Putamen (tissue), 1 donor: Measurements from ENCODE around the gene GORASP1.

ENCODE experiments used
- DNase-seq: peaks from one replicate; pipeline ENCODE4 v3.0.0-alpha.2; 2016; ENCODE audit warnings: low spot score

The GORASP1 gene

DNA sequence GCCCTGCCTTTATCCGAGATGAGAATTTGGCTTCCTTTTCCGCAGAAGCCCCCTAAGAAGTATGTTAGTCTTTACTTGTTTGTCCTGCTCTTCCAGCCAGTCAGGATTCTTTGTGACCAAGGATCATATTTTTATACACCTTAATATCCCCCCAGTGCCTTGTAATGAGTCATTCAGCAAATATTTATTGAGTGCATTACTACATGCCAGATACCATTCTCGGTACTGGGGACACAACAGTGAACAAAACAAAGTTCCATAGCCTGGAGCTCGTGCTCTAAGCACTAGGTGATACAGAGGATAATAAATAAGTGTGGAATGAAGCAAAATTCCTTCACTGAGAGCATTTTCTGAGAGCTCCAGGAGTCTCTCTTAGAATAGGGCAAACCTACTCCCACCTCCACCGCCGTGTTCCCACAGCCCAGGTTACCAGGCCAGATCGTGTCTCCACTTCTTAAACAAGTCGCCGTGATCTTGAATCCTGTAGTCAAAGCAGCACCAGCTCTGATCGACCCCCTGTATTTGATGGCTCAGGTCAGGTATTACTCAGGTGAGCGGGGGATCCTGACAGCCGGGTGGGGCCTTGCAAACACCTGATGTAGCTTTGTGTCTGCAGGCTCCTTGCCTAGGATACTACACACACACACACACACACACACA, 18.5 kb upstream of the GORASP1 start:
- no peak for DNase-seq

DNA sequence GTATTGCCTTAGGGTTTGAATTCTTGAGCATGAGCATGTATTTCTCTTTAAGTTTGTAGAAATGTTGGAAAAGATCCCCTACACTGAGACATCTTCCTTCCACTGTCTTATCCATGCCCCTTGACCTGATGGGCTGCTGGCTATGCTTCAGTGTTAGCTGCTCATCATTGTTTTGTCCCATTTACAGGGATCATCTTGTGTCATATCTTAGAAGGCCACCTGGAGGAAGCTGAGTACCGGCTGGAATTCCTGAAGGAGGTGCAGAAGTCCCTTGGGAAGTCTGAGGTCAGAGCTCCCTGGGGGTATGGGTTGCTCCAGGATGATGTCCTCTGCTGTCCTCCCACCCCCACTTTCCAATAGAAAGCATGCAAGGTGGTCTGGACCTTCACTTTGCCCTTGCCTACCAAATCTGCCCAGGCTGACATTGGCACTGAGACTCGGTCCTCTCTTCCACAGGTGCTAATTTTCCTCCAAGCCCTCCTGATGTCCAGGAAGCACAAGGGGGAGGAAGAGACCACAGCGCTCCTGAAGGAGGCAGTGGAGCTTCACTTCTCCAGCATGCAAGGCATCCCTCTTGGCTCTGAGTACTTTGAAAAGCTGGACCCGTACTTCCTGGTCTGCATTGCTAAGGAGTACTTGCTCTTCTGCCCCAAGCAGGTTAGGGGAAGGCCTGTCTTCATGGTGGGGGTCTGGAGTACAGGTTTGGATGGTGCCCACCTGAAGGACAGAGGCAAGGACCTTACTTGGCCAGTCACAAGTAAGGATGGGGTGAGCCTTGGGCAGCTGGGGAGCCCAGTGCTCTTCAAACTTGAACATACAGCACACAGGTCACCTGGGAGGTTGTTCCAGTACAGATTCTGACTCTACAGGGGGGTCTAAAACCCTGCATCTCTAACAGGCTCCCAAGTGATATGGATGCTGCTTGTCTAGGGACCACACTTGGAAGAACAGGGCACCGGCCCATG, 17.7 kb upstream of the GORASP1 start:
- no peak for DNase-seq

DNA sequence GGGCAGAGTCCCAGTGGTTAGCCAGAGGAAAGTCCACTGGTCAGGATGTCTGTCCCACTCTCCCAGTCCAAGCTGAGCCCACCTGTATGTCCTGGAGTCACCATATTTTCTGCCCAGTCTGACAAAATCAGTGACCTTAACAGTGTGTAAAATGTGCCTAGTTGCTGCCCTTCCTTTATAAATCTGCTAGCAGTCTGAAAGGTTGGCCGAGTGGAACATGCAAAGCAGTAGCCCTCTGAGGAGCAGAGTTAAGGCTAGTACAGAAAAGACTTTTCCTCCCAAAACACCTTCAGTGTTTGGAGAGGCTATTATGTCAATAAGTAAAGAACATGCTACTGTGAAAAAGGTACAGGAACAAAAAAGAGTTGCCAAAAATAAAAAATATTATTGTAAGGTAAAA, 15.4 kb upstream of the GORASP1 start:
- no peak for DNase-seq

DNA sequence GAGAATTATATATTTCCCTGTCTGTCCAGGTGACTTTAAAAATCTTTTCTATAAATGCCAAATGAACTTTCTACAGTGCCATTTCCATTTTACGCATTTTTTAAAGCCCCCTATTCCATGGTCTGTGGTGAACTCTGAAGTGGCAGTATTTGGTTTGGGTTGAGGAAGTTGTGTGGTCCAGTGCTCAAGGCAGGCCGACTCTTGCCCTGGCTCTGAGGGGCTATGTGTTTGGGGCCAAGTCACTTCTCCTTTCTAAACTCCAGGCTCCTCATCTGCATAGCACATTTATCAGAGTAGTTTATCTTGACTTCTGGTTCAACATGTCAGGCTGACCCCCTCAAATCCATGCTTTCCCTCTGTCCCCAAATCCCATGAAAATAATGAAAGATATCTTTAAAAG, 14.2 kb upstream of the GORASP1 start:
- no peak for DNase-seq

DNA sequence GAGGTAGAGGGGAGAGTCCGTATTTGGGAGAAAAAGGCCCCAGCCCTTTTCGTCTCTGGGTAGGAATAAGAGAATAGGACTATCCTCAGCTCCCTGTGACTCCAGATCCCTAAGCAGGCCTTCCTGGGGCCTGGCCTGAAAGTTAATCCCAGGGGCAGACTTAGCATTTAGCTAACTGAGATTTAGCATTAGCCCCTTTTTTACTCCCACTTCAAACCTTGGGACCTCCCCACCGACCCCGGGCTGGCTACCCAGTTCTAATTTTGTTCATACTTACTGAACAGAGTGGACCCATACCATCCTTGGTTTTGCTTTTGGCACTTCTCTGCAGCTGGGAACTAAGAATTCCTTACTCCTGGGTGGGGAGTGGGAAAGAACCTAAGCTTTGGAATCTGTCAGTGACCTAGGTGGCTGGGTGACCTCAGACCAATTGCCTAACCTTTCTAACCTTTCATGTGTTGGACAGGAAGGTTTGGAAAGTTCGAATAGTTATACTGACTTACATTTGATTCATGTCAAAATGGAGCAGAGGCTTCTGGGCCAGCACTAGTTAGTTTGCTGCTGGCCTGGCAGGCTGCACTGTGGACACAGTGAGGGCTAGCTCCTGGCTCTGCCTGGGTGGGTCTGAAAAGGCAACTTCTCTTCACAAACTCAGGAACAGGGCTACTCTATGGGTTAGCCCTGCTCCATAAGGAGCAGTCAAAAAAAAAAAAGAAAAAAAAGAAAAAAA, 11.7 kb upstream of the GORASP1 start:
- no peak for DNase-seq

DNA sequence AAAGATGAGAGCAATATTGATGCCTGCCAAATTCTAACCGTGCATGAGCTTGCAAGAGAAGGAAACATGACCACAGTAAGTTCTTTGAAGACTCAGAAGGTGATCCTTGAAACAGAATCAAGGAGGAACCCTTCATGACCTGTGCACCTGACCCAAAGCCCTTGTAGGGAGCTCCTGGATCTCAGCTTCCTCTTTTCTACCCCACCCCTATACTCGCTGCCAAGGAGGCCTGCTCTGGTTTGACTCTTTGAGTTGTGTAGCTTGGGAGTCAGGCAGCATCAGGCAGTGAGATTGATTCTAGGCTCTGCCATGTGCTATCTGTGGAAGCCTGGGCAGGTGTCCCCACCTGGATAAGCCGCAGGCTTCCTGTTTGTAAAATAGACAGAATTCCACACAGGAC, 10.7 kb upstream of the GORASP1 start:
- DNase-seq = no peak

DNA sequence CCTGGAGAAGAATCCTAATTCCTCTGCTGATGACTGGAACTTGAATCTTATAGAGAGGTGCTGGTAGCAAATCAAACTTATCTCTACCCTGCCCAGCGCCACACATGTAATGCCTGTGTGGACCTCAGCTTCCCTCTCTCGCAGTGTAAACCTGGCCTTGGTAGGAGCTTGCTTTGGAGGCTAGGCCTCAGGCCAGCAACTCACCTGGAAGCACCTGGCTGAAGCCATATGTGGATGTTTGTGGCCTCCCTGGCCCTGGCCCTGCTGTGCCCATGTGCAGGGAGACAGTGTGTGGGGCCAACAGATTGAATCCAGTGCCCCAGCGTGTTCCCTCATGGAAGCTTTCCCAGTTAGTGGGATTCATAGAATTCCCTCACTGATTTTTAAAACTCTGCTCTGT, 8.4 kb upstream of the GORASP1 start:
- DNase-seq = no peak

DNA sequence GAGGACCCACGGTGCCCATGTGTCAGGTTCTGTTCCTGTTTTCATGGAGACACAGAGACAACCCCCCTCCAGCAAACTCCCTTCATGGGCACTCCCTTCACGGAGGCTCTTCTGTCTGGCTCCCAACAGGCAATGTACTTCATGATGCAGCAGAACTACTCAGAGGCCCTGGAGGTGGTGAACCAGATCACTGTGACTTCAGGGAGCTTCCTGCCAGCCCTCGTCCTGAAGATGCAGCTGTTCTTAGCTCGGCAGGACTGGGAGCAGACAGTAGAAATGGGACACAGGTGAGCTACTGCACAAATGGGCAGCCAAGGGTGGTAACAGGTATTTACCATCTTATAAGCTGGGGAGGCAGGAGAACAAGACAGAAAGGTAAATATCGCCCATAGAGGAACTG, 7.0 kb upstream of the GORASP1 start:
- DNase-seq = no peak

DNA sequence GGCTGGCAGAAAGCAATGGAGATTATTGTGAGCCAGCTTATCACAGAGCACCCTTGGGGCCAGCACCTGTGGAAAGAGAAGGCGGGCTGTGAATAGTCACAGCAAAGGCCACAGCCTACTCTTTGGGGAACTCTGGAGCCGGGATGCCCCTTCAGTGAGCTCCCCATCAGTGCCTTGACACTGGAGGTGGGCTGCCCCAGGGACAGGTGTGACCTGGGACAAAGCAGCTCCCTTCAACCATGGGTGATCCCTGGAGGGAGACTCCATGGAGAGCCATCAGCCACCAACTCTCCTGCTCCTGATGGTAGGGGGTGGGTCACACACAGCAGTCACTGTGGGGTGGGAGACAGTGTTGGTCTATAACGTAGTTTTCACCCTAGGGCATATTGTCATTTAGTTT, 5.9 kb upstream of the GORASP1 start:
- no peak for DNase-seq

DNA sequence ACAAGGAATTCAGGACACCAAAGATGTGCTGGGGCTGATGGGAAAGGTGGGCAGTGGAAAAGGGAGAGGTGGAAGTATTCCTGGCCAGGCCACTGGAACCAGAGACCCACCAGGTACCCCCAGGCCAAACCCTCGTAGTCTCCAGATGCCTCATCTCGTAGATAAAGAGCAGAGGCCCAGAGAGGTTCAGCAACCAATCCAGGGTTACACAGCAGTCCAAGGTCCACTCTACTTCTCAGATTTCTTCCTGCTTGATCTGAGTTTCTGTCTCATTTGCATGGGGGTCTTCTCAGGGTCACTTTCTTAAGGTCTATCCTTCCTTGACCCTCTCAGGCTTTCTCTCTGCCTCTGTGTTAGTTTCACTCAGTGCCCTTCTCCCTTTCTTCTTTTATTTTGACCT, 5.1 kb upstream of the GORASP1 start:
- no peak for DNase-seq

DNA sequence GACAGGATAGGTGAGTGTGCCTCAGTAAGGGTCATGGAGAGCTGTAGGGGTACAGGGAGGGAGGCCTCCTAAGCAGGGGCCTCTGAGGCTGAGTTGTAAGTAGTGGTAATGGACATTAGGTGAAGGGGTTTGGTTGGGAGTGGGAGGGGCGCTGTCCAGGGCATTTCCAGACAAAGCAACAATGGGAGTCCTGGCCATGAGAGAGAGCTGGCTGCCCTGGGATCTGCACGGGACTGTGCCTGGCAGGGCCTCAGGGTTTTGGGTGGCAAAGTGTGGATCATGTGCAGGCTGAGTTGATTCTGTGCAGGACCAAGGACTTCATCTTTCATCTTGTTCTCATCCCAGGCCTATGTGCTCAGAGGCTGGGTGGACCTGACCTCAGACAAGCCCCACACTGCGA, 4.7 kb upstream of the GORASP1 start:
- no peak for DNase-seq

DNA sequence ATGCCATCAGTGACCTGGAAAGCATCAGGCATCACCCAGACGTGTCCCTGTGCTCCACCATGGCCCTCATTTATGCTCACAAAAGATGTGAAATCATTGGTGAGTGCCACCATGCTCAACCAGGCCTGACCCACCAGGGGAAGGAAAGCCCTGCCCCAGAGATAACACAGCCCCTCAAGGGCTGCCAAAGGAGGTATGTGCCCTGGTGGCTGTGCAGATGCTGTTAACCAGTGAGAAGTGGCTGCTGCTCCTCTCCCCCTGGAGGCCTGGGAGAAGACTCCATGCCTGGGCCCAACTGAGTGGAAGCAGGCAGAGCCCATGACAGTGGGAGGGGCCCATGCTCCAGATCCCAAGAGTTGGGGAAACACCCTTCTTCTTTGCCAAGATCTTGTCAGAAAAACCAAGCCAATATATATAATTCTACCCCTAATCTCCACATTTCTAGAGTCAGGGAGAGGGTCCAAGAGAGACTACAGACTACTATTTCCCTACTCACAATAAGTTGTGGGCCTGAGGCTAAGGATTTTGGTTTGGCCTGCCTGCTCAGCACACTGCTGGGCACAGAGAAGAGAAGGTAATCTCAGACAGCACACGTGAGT, 2.7 kb upstream of the GORASP1 start:
- no peak for DNase-seq

DNA sequence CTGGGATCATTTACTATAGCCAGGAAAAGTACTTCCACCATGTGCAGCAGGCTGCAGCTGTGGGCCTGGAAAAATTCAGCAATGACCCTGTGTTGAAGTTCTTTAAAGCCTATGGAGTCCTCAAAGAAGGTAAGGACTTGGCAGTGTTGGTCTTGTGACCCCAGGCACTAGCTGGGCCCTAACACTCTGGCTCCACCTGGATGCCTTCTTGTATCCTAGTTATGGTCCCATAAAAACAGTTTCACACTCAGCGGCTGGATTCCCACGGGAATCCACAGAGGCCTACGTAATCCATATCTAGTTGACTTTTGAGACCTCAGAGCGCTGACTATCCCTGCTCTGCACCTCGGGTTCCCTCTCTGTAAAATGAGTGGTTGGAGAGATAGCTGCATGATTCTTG, 1.7 kb upstream of the GORASP1 start:
- DNase-seq = no peak

DNA sequence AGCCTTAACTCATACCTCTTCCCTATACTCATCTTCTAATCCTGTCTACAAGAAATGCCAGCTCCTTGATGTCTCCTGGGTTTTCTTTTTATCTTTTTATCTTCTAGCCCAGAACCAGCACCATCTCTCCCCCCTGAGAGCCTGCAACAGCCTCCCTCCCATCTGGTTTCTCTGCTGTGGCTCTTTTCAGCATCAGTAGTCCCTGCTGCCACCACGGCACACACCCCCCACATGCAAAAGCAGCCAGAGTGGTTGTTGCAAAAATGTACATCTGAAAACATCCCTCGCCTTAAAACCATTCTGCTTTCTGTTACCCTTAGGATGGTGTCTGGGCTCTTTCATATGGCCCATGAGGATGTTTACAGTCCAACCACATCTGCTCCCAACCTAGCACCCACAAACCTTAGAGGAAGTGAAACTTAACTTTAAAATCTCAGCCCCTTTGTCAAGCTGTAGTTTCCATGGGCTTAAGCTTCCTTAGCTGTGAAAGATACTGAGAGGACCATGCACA, 828 bp upstream of the GORASP1 start:
- no peak for DNase-seq

DNA sequence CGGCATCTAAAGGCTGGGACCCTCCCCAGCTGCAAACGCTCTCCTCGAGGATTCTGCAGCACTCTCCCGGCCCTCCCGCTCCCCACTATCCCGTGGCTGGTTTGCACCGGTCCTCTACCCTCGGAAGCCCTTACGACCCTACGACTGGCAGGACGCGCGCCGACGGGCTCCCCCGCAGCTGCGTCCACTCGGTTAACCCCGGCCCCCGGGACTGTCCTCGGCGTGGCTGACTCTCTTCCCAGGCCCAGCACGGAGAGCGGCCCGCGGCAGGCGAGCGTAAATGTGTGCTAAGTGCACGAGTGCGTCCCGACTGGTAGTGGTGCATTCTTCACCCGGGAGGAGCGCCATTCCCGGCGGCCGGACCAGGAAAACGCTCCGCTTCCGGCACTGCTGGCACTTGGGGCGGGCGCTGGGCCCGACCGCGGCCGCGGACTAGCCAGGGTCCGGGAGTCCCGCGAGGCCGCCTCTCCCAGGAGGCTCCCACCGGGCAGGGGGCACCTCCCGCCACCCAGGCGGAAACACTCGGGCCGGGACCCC, 508 bp downstream of the GORASP1 start:
- peak; percentile 36 for DNase-seq

DNA sequence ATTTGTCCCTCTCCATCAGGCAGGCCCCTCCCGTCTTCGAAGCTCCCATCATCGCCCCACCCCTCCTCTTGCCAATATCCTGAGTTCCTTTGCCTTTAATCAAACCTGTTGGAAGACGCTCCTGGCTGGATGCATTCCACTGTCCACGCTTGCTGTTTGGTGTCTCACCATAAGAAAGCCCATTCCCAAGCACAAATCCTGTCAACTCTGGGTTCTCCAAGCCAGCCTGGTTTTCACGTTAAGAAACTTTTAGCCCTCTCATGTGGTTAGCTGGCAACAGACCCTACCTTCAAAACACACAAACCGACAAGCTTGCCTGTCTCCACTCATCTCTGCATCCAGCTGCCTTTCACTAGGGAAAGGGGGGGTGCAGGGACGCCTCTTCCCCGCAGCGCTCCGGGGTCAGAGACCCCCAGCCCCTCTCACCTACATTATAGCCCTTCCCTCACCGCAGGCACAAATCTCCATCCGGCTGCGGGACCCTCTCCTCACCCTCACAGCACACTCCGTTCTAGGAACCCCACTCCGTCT, 1.1 kb downstream of the GORASP1 start:
- no peak for DNase-seq

DNA sequence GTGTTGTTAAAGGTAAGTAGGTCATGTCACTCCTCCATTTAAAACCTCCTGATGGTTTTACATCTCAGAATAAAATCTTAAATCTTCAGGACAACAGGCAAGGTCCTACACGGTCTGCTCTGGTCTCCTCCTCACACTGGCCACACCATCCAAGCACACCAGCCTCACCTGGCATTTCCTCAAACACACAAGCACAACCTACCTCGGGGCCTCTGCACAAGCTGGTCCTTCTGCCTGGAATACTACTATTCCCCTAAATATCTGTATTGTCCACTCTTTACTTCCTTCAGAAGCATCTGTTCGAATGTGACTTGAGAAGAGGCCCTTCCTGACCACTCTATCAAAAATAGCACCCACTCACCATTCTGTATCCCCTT, 1.8 kb downstream of the GORASP1 start:
- no peak for DNase-seq

DNA sequence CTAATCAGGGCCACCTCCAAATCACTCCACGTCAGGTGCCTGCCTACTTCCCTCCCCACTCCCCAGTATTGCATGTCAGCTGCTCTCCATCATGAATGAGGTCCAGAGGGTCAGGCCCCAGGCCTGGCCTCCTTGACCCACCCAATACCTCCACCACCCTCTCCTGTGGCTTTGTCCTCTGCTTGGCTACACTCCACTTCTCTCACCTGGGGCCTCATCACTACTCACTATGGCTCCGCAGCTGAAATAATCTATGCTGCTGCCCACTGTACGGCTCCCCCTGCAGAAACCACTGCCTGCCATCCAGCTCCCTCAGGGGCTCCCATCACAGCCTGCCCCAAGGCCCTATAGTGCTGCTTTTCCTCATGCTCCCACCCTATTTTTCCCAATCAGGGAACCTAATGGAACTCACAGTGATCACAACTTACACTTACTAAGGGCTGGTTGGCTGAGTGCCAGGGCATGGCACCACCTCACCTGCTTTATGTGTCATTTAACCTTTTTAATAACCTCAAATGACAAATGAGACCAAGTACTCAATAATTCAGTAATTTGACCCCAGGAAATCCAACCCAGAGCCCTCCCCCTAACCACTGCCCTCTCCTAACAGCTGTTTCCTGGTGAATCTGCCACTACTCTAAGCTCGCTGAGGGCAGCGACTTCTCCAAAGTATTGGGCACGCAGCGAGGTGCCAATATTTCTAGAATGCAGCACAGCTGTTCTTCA, 2.3 kb downstream of the GORASP1 start:
- DNase-seq = no peak

DNA sequence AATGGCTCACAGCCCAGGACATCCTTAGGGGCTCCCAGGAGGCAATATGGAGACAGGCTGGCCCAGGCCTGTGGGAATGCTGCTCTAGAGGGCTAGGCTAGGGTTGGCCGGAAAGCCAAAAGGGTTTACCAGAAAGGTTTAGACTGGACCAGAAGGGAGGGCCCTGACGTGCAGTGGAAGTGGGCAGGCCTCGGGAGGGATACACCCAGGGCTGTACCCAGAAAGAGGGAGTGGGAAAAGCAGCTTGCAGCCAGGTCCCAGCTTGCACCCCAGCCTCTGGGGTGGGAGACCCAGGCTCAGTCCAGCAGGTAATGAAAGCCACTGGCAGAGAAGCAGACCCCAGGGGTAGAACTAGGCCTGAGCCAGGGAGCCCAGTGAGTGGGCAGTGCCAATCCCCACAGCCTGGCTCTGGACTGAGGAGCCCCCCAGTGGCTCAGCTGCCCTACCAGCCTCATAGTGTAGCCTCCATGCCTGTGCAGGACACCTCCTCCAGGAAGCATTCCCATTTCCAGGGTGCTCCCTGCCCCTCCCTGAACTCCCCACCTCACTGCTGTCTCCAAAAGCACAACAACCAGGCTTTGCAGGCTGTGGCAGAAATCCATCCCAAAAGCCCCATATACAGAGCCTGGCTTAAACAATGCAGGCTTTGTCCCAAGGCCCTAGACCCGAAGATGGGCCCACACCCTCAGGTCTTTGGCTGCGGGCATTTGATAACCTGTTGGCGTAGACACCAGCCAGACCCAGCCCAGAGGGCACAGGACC, 3.5 kb downstream of the GORASP1 start:
- DNase-seq = no peak

DNA sequence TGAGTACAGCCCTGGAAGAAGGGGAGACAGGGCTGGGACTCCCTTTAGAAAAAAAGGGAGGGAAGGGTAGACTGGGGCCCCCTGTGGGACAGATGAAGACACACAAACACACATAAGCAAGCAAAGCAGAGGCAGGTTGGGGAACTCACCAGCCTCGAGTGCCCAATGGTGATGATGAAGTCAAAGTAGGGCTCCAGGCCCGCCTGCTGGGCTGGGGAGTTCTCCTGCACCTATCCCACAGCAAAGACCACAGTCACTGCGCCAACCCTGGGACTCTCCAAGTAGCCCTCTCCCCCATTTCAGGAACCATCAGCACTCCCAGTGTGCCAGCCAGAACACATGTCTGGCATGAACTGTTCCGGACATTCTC, 4.1 kb downstream of the GORASP1 start:
- no peak for DNase-seq
